Choroid plexus epithelial cell (primary cell): ENCODE measurements around the gene MYCN.

Experiments used
- DNase-seq: peaks from one replicate; pipeline ENCODE4 v3.0.0-alpha.2; 2010; ENCODE audit warnings: low read depth
- H3K4me3 ChIP-seq: 2 replicates; pipeline ENCODE4 v1.5.1; 2011; ENCODE audit warnings: low read depth, mild to moderate bottlenecking, control low read depth, low read length, moderate library complexity
- TF ChIP-seq, protein P1 (sequence below): conservative IDR thresholded peaks from 2 replicates; pipeline ENCODE4 v1.5.1; 2011; ENCODE audit warnings: low read depth, mild to moderate bottlenecking, control low read depth, inconsistent platforms, low read length, moderate library complexity

Gene MYCN

GRCh38 chr2:15990151-15991101, 50.1 kb downstream of the MYCN start:
- TF ChIP-seq, protein P1, sequence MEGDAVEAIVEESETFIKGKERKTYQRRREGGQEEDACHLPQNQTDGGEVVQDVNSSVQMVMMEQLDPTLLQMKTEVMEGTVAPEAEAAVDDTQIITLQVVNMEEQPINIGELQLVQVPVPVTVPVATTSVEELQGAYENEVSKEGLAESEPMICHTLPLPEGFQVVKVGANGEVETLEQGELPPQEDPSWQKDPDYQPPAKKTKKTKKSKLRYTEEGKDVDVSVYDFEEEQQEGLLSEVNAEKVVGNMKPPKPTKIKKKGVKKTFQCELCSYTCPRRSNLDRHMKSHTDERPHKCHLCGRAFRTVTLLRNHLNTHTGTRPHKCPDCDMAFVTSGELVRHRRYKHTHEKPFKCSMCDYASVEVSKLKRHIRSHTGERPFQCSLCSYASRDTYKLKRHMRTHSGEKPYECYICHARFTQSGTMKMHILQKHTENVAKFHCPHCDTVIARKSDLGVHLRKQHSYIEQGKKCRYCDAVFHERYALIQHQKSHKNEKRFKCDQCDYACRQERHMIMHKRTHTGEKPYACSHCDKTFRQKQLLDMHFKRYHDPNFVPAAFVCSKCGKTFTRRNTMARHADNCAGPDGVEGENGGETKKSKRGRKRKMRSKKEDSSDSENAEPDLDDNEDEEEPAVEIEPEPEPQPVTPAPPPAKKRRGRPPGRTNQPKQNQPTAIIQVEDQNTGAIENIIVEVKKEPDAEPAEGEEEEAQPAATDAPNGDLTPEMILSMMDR = no peak
- no peak overlapping the region for H3K4me3 ChIP-seq
- DNase-seq = no peak

- no peak for DNase-seq
- H3K4me3 ChIP-seq = no peak overlapping the region
- TF ChIP-seq, protein P1 = no peak
These were observed 50.9 kb downstream of the MYCN start for GRCh38 chr2:15991231-15991630.

GRCh38 chr2:15992457-15993231, 52.3 kb downstream of the MYCN start:
- DNase-seq = no peak
- TF ChIP-seq, protein P1 = no peak

DNA sequence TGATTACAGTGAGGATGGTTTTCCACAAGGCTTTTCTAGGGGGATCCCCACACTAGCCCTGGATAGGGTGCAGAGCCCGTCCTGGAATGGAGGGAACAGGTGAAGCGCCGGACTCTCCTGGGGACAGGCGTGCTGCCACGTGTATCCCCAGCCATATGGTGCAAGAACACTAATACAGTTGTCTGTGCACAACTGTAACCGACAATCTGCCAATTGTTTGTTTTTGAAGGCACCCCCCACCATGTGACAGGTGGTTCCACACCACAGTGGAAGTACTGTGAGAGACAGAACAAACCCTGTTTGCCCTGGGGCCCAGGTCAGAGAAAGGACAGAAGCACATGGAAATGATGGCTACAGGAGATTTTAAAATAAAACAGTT, 52.9 kb downstream of the MYCN start:
- H3K4me3 ChIP-seq = no peak overlapping the region
- no peak for DNase-seq
- TF ChIP-seq, protein P1 = no peak

More at GRCh38 chr2:15992457-15993231, 52.3 kb downstream of the MYCN start:
- no peak overlapping the region for H3K4me3 ChIP-seq

DNA sequence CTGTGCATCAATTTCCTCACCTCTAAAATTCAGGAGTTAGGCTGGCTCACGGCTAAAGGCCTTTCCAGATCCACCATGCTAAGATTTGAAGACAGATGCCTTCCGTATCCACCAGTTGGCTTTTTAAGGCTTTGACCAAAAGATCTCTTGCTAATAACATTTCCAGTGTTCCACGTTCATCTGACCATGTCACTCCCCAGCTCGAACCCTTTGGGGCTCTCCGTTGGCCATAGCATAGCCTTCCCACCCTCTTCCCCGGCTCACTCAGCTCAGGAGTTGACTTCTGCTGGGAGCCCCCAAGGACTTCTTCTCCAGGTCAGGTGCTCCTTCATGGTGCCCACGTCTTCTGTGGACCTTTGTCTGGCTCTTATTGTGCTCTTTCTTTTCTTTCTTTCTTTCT, 53.3 kb downstream of the MYCN start:
- no peak overlapping the region for H3K4me3 ChIP-seq
- DNase-seq = no peak
- TF ChIP-seq, protein P1 = no peak

DNA sequence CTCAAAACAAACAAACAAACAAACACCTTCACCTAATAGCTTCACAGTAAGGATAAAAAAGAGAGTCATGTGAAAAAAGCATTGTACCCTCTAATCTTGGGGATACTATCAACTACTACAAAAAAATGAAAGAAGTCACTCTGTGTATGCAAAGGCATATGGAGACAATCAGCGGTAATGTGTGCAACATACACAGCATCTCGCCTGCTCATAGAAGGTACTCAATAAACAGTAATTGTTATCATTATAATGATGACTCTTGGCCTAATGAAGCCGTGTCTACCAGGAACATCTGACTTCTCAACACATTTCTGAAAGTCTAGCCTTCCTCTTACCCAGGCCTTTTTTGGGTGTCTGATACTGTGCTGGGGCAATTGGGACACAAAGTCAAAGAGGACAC, 55.3 kb downstream of the MYCN start:
- TF ChIP-seq, protein P1 = no peak

More for the DNA sequence above, 55.3 kb downstream of the MYCN start:
- H3K4me3 ChIP-seq = no peak overlapping the region
- DNase-seq = no peak
